Keratinocyte (primary cell): ENCODE measurements around the gene NLRP1.

Experiments
- CTCF ChIP-seq, 3 experiments: IDR thresholded peaks in 1 of 3; conservative IDR thresholded peaks in 1 of 3; optimal IDR thresholded peaks in 1 of 3; 2 replicates in 2 of 3; 3 replicates in 1 of 3; pipeline versions ENCODE3 to v1.5.1; 2011; ENCODE audit warnings: low read length in 3 of 3, mild to moderate bottlenecking in 3 of 3, moderate library complexity in 2 of 3, control low read depth in 1 of 3, inconsistent platforms in 1 of 3; ENCODE audit not compliant: insufficient read depth in 2 of 3; ENCODE audit errors: extremely low read depth in 1 of 3
- EZH2 ChIP-seq: IDR thresholded peaks from one replicate; pipeline ENCODE4 v1.6.1; 2012; ENCODE audit warnings: inconsistent platforms, mild to moderate bottlenecking, low read length, moderate library complexity

- TF ChIP-seq CTCF (optimal IDR thresholded peaks at IDR 0.05 in 1 of 3, IDR thresholded peaks at IDR 0.05 in 1 of 3, conservative IDR thresholded peaks at IDR 0.05 in 1 of 3; ENCODE audit: extremely low read depth in 1 of 3, insufficient read depth in 2 of 3, low read length in 3 of 3) (no peak), EZH2 (no peak)
Measured at GRCh38 chr17:5557485-5557884, 26.8 kb downstream of the NLRP1 start.
